GM19025 (cell line): ENCODE results near the gene PLEK.
"Not testable (repeated sequence)": the region's sequence is repeated elsewhere in the genome, so short reads cannot be mapped to it uniquely, and the experiment has no call there.

Experiments
- ATAC-seq: cut with Tn5 transposase; IDR thresholded peaks from one replicate; pipeline ENCODE4 v1.9.1; 2021; ENCODE audit warnings: mild to moderate bottlenecking, low read depth, moderate library complexity; ENCODE audit not compliant: unreplicated experiment

Gene PLEK

DNA sequence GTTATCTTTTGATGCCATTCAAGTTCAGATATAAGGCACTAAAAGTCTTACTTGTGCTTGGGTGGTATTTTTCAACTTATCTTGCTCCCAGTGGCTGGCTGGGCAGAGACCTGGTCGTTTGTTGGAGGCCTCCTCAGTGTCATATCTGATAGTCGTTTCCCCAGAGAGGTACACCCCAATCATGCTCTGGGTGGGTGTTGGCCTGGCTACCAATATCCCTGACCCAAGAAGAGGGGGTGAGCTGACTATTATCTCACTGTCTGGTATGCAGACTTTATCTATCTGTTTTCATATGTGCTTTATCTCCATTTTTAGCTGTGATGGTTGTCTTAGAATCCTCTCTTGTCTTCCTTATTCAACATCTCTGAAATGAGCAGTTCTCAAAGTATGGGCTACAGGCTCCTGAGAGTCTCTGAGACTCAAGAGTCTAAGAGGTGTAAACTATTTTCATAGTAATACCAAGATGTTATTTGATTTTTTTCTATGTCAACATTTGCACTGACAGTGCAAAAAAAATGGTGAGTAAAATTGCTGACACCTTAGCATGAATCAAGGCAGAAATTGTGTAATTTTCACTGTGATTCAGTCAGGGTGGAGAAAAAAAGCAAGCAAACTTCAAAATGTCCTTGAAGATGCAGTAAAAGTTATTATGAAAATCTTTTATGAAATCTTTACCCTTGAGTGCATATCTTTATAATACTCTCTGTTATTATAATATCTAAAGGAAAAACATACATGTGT lies 12.3 kb upstream of the PLEK start:
- no peak for ATAC-seq

- ATAC-seq = no peak
Observed at GRCh38 chr2:68356599-68357239, 8.4 kb upstream of the PLEK start.

GRCh38 chr2:68357605-68358337 lies 7.3 kb upstream of the PLEK start:
- ATAC-seq = peak; percentile 67

DNA sequence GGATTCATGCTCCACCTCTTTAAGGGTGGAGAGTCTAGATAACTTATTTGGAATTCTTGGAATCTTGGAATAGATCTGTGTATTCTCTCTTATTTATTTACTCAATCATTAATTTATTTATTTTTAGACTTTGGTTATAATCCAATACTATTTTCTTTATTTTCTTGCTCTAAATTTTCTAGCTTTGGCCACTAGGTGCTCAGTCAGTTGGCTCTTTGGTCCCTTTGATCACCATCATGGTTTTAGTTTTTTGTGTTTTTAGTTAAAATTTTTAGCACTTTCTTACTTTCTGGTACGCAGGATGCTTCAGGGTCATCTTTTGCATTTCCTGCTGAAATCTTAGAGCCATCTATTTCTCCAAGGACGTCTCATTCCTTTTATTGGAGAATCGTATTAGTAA lies 5.2 kb upstream of the PLEK start:
- ATAC-seq = no peak

GRCh38 chr2:68362069-68362468 lies 3.0 kb upstream of the PLEK start:
- no peak for ATAC-seq

GRCh38 chr2:68362749-68363148 lies 2.3 kb upstream of the PLEK start:
- no peak for ATAC-seq

- no peak for ATAC-seq
Observed at GRCh38 chr2:68363721-68364120, 1.4 kb upstream of the PLEK start.

DNA sequence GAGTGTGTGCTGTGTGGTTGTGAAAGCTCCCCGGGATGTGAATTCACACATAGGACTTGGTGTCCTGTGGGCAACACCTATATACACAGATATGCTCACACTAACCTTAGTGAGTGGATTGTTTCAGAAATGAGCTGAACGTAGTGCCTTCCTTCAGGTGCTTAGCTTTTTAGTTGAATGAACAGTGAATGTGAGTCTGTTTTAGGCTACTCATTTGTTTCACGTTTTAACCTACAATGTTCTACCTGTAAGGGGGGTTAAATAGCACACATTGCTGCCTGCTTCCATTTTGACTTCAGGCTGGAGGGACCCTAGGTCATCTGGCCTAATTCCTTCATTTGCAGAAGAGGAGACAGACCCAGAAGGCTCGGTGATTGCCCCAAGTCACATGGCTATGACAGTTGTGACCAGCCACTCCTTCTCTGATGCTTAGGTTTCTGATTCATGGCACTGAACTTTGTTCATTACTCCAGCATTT lies 1.0 kb downstream of the PLEK start:
- ATAC-seq = peak; percentile 31

DNA sequence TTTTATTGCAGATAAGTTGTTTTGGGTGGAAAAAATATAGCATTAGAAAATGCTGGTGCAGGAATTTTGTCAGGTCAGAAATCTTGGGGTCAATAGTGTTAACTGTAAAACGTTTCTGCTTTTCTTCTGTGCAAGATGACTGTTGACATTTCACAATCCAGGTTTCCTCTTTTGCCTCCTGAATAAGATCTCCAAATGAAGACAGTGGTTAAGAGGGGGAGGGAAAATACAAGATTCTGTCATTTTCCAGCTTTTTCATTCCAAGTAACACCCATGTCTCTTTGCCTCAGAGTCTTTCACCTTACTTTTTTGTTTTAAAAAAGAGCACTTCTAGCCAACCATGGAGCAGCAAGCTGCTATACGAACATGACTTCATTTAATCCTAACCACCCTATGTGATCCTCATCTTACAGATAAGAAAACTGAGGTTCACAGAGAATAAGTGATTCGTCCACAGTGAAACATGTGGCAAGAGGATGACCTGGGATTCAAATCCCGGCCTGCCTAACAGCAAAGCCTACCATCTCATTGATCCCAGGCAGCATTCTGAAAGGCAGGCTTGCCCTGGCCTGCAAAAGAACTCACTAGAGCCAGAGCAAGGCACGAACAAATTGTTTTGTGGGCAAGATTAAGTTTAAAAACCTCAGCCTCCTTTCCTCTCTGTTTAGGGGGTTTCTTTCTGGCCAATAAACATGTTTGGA lies 3.0 kb downstream of the PLEK start:
- no peak for ATAC-seq

- no peak for ATAC-seq
Observed at GRCh38 chr2:68368654-68369336, 3.7 kb downstream of the PLEK start.

- ATAC-seq = no peak
Observed at GRCh38 chr2:68369337-68369734, 4.3 kb downstream of the PLEK start.

- no peak for ATAC-seq
Observed at GRCh38 chr2:68371138-68371537, 6.1 kb downstream of the PLEK start.

- ATAC-seq = no peak
Observed at GRCh38 chr2:68371581-68371980, 6.5 kb downstream of the PLEK start.

DNA sequence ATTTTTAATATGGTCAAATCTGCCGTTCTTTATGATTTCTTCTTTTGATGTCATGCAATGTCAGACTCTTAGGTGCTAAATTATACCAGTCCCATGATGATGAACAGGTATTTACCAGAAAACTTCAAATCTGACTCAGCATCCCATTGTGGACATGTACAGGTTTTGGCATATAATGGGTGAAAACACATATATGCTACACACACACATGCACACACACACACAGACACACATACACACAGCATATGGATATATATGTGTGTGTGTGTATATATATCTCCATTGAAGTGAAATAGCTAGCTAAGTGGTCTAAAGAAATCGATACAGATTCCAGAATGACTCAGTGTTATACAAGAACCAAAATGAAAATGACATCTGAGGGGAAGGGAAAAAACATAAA lies 7.4 kb downstream of the PLEK start:
- no peak for ATAC-seq

DNA sequence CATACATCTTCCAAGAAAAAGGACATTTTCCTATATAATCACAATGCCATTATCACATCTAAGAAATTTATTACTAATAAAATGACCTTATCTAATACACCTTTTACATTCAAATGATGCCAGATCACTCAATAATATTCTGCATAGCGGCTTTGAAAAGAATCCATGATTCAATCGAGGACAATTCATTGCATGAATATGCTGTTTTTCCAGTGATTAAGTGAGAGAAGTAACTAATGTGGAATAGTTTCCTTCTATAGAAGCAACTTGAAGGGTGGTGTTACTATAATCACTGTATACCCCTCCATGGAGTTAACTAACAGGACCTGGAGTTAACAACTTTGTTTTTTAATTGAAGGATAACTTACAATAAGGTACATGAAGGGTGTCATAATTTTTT lies 9.1 kb downstream of the PLEK start:
- no peak for ATAC-seq

- no peak for ATAC-seq
Observed at GRCh38 chr2:68375582-68375981, 10.5 kb downstream of the PLEK start.

DNA sequence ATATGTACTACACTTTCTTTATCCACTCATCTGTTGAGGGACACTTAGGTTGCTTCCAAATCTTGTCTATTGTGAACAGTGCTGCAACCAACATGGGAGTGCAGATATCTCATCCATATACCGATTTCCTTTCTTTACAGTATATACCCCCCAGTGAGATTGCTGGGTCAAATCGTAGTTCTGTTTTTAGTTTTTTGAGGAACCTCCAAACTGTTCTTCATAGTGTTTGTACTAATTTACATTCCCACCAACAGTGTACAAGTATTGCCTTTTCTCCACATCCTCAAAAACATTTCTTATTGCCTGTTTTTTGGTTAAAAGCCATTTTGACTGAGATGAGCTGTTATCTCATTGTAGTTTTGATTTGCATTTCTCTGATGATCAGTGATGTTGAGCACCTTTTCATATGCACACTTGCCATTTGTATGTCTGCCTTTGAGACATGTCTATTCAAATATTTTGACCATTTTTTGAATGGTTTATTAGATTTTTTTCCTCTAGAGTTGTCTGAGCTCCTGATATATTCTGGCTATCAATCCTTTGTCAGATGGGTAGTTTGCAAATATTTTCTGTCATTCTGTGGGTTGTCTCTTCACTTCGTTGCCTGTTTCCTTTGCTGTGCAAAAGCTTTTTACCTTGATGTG lies 12.2 kb downstream of the PLEK start:
- ATAC-seq = peak; percentile 37

- not testable (repeated sequence) for ATAC-seq
Observed at GRCh38 chr2:68378779-68379178, 13.7 kb downstream of the PLEK start.

DNA sequence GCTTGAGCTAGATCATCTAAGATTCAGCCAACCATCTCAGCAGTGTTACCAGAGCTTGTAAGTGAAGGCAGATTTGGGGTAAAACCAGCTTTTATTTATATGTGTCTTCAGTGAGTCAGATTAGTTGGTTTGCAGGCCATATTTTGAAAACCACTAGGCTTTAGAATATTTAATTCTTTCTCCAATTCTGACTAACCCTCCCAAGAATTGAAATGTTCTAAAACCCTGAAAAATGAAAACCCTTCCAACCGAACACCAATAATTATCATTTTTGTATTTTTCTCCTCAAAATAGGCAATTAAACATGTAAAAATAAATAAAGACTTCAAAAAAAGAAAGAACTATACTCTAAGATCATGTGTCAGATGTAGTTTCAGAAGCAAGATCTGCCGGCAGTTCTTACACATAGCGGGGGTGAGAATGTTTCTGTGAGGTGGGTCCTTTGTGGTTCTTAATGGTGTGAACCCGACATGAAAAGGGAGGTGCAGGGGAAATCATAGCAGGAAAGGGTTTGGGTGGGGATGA lies 14.2 kb downstream of the PLEK start:
- ATAC-seq = no peak

- no peak for ATAC-seq
Observed at GRCh38 chr2:68383778-68384177, 18.7 kb downstream of the PLEK start.
